SU-DHL-6 (cell line): ENCODE results near the gene ENPP5.

Experiments used
- H2AFZ ChIP-seq: fragments of 200-600 bp; sonication (generic); 2 replicates; pipeline ENCODE4 v1.6.1; 2014; ENCODE audit warnings: low read depth, mild to moderate bottlenecking, moderate library complexity, mixed read lengths, antibody characterized with exemption, low read length; ENCODE audit not compliant: severe bottlenecking
- H3F3A ChIP-seq: fragments of 200-600 bp; shearing (Covaris generic); 2 replicates; pipeline ENCODE4 v1.6.0; 2016; ENCODE audit warnings: antibody characterized with exemption, mild to moderate bottlenecking; ENCODE audit not compliant: insufficient read depth
- H3K27ac ChIP-seq: fragments of 200-600 bp; sonication (generic); 2 replicates; pipeline ENCODE4 v1.5.1; 2016; ENCODE audit warnings: low read depth, mild to moderate bottlenecking, low read length, moderate library complexity, mixed read lengths
- H3K27me3 ChIP-seq: fragments of 200-600 bp; sonication (generic), shearing (Covaris generic); 2 replicates; pipeline ENCODE4 v1.6.0; 2014; ENCODE audit warnings: mild to moderate bottlenecking, low read length
- H3K36me3 ChIP-seq: fragments of 200-600 bp; sonication (generic); 2 replicates; pipeline ENCODE4 v1.6.1; 2014; ENCODE audit warnings: mild to moderate bottlenecking, low read length, mixed read lengths
- H3K4me2 ChIP-seq: fragments of 300-600, 200-600 bp; shearing (Covaris generic), sonication (generic); 2 replicates; pipeline ENCODE4 v1.6.0; 2014; ENCODE audit warnings: low read length, low read depth, mild to moderate bottlenecking; ENCODE audit not compliant: poor library complexity, severe bottlenecking
- H3K4me3 ChIP-seq: fragments of 200-600 bp; sonication (generic); 2 replicates; pipeline ENCODE4 v1.5.1; 2014; ENCODE audit warnings: antibody characterized with exemption, low read length, mild to moderate bottlenecking, mixed read lengths; ENCODE audit not compliant: insufficient read depth, poor library complexity, severe bottlenecking
- H3K79me2 ChIP-seq: fragments of 200-600 bp; sonication (generic); 2 replicates; pipeline ENCODE4 v1.6.1; 2014; ENCODE audit warnings: mild to moderate bottlenecking, low read length, moderate library complexity; ENCODE audit not compliant: insufficient read depth
- H3K9ac ChIP-seq: fragments of 200-600 bp; sonication (generic); 2 replicates; pipeline ENCODE4 v1.7.0; 2014; ENCODE audit warnings: mild to moderate bottlenecking, low read length
- H3K9me2 ChIP-seq: fragments of 200-600 bp; sonication (generic); replicated peaks from 2 replicates; pipeline ENCODE4 v1.6.1; 2014; ENCODE audit warnings: low read length; ENCODE audit not compliant: insufficient read depth
- H3K9me3 ChIP-seq: fragments of 200-600 bp; sonication (generic); 2 replicates; pipeline ENCODE4 v1.6.1; 2014; ENCODE audit warnings: low read length, mixed read lengths; ENCODE audit not compliant: insufficient read depth
- H4K20me1 ChIP-seq: fragments of 200-600 bp; sonication (generic); 2 replicates; pipeline ENCODE4 v1.6.1; 2014; ENCODE audit warnings: low read depth, mild to moderate bottlenecking, antibody characterized with exemption, low read length, moderate library complexity, mixed read lengths
- EZH2phosphoT487 ChIP-seq: fragments of 200-600 bp; sonication (generic), shearing (Covaris generic); conservative IDR thresholded peaks from 2 replicates; pipeline ENCODE4 v1.6.1; 2018; ENCODE audit warnings: mild to moderate bottlenecking, antibody characterized with exemption, low read length, moderate library complexity, mixed read lengths
- TF ChIP-seq, protein P1 (sequence below): fragments of 200-600 bp; sonication (generic); IDR thresholded peaks from one replicate; pipeline ENCODE4 v1.5.1; 2017; ENCODE audit warnings: antibody characterized with exemption, mild to moderate bottlenecking, low read length, moderate library complexity; ENCODE audit not compliant: insufficient read depth, poor library complexity, severe bottlenecking

Gene ENPP5

DNA sequence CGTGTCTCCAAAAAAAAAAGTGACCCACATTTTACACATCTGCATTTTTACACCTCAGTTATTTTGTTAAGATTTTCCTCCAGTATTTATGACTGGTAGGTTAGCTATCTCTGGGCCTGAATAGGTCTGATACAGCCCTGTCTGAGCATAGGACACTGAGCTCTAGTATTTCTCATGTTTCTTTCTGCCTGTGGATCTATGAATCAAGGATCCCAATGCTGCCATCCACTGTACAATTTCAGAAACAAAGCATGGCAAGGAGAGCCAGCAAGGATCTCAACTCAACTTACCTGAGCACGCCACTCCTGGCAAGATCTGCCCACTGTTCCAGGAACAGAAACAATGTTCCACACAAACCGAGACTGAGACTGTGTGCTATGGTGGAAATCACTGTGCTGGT lies 36.4 kb upstream of the ENPP5 start:
- Histone ChIP-seq H3K27ac (no peak overlapping the region), H4K20me1 (no peaks in the 10 kb centered on the region), H3K27me3 (no peaks in the 10 kb centered on the region), H2AFZ (no peak overlapping the region), H3K36me3 (no peaks in the 10 kb centered on the region), H3K4me2 (no peak overlapping the region), H3F3A (no peaks in the 10 kb centered on the region), H3K9me3 (no peaks in the 10 kb centered on the region), H3K9ac (no peak overlapping the region), H3K4me3 (no peak overlapping the region), H3K9me2 (no peaks in the 10 kb centered on the region), H3K79me2 (no peaks in the 10 kb centered on the region)
- no peak for TF ChIP-seq EZH2phosphoT487
- TF ChIP-seq, protein P1, sequence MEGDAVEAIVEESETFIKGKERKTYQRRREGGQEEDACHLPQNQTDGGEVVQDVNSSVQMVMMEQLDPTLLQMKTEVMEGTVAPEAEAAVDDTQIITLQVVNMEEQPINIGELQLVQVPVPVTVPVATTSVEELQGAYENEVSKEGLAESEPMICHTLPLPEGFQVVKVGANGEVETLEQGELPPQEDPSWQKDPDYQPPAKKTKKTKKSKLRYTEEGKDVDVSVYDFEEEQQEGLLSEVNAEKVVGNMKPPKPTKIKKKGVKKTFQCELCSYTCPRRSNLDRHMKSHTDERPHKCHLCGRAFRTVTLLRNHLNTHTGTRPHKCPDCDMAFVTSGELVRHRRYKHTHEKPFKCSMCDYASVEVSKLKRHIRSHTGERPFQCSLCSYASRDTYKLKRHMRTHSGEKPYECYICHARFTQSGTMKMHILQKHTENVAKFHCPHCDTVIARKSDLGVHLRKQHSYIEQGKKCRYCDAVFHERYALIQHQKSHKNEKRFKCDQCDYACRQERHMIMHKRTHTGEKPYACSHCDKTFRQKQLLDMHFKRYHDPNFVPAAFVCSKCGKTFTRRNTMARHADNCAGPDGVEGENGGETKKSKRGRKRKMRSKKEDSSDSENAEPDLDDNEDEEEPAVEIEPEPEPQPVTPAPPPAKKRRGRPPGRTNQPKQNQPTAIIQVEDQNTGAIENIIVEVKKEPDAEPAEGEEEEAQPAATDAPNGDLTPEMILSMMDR, result no peak

DNA sequence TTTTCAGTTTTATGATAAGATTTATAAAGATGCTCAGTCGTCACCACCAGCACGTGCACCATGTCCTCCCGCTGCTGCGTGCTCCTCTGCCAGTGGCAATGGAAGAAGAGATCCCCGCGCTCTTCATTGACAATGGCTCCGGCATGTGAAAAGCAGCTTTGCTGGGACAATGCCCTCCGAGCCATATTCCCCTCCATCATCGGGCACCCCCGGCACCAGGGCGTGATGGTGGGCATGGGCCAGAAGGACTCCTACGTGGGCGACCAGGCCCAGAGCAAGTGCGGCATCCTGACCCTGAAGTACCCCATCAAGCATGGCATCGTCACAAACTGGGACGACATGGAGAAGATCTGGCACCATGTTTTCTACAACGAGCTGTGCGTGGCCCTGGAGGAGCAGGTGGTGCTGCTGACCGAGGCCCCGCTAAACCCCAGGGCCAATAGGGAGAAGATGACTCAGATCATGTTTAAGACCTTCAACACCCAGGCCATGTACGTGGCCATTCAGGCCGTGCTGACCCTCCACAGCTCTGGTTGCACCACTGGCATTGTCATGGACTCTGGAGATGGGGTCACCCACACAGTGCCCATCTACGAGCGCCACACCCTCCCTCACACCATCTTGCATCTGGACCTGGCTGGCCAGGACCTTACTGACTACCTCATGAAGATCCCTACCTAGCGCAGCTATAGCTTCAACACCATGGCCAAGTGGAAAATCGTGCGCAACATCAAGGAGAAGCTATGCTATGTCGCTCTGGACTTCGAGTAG lies 34.3 kb upstream of the ENPP5 start:
- Histone ChIP-seq H3K36me3 (no peaks in the 10 kb centered on the region), H3K27me3 (no peaks in the 10 kb centered on the region), H3K4me3 (no peak overlapping the region), H3K9me2 (no peaks in the 10 kb centered on the region), H3K27ac (no peak overlapping the region), H3K4me2 (no peak overlapping the region), H3K9ac (no peak overlapping the region), H3K9me3 (no peaks in the 10 kb centered on the region), H4K20me1 (no peaks in the 10 kb centered on the region), H3K79me2 (no peaks in the 10 kb centered on the region), H3F3A (no peaks in the 10 kb centered on the region), H2AFZ (no peak overlapping the region)
- no peak for TF ChIP-seq EZH2phosphoT487
- TF ChIP-seq, protein P1, result no peak

DNA sequence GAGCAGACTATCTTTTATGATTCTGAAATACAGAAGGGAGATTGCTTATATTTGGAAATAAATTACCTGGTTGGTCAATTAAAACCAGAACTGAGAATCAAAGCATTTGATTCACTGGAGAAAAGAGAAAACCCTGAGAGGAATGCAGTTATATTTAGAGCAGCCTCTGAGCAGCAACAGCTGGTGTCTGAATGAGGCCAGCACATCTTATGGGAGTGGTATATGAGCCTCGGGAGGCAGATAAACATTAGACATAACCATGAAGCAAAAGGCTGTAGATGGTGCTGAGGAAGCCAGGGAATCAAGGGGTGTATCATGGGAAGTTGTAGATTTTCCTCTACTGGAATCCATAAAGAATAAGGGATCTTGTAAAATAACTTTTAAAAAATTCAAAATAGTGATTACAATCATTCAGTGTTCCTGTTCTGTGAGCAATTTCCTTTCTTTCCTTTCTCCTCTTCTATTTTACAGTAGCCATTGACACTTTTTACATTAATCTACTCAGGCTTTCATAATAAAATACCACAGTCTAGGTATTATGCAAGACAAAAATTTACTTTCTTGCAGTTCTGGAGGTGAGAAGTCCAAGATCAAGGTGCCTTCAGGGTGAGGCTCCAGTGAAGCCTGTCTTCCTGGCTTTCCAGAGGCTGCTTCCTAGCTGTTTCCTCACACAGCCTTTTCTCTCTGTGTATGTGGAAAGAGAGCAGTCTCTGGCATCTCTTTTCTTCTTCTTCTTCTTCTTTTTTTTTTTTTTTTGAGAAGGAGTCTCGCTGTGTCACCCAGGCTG lies 32.8 kb upstream of the ENPP5 start:
- Histone ChIP-seq H3K4me3 (no peak overlapping the region), H3K9me2 (no peaks in the 10 kb centered on the region), H3F3A (no peaks in the 10 kb centered on the region), H3K36me3 (no peaks in the 10 kb centered on the region), H4K20me1 (no peaks in the 10 kb centered on the region), H3K9me3 (no peaks in the 10 kb centered on the region), H2AFZ (no peak overlapping the region), H3K79me2 (no peaks in the 10 kb centered on the region), H3K4me2 (no peak overlapping the region), H3K27ac (no peak overlapping the region), H3K27me3 (no peaks in the 10 kb centered on the region), H3K9ac (no peak overlapping the region)
- TF ChIP-seq EZH2phosphoT487, result no peak

DNA sequence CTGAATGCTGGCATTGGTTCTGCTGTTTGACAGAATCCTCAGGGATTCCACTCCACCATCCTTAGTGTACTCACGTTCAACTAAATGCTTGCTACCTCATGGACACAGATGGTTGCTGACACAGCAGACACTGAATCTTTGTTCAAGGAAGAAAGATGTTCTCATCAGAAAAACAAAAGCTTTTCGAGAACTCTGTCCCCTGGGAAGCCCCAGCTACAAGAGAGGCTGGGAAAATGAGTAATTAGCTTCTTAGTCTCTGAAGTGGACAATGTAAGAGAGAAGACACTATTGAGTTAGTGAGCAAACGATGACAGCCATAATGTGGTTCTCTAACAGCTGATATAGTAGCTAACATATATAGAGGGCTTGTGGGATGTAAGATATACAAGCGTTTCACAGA lies 30.9 kb upstream of the ENPP5 start:
- H3F3A ChIP-seq, result no peaks in the 10 kb centered on the region
- no peaks in the 10 kb centered on the region for H3K27me3 ChIP-seq
- no peaks in the 10 kb centered on the region for H3K9me2 ChIP-seq
- no peak overlapping the region for H2AFZ ChIP-seq
- H3K9ac ChIP-seq, result no peak overlapping the region
- H3K4me3 ChIP-seq, result no peak overlapping the region
- no peak overlapping the region for H3K27ac ChIP-seq
- H4K20me1 ChIP-seq, result no peaks in the 10 kb centered on the region
- H3K9me3 ChIP-seq, result no peaks in the 10 kb centered on the region
- H3K4me2 ChIP-seq, result no peak overlapping the region
- no peak for TF ChIP-seq EZH2phosphoT487
- TF ChIP-seq, protein P1, result no peak
- H3K79me2 ChIP-seq, result no peaks in the 10 kb centered on the region
- no peaks in the 10 kb centered on the region for H3K36me3 ChIP-seq
